HEK293T (cell line): Measurements from ENCODE around the gene SPSB4.

Source experiments
- CTCF ChIA-PET: fragments of 350-600 bp; formaldehyde crosslinking; extraction: SDS; loops from one replicate; lab custom pipeline; 2021; ENCODE audit warnings: antibody characterized with exemption, inconsistent platforms; lab: Yijun Ruan, JAX
- POLR2A ChIA-PET: fragments of 350-600 bp; formaldehyde crosslinking; extraction: SDS; loops from one replicate; lab custom pipeline; 2020; ENCODE audit warnings: antibody characterized with exemption, inconsistent platforms; lab: Yijun Ruan, JAX
- DNase-seq: peaks from one replicate; pipeline ENCODE4 v3.0.0; 2012; ENCODE audit warnings: mixed read lengths; ENCODE audit errors: extremely low spot score
- ARNT ChIP-seq: fragments of 450-650 bp; IDR thresholded peaks from 2 replicates; pipeline ENCODE4 v1.6.1; 2017; ENCODE audit warnings: mild to moderate bottlenecking
- BHLHE40 ChIP-seq: fragments of 450-650 bp; IDR thresholded peaks from 2 replicates; pipeline ENCODE4 v1.6.1; 2016; ENCODE audit warnings: mild to moderate bottlenecking, moderate library complexity, borderline replicate concordance
- CTBP1 ChIP-seq: fragments of 450-650 bp; IDR thresholded peaks from 2 replicates; pipeline ENCODE4 v1.6.1; 2016; ENCODE audit warnings: borderline replicate concordance
- ELF4 ChIP-seq: fragments of 450-650 bp; IDR thresholded peaks from 2 replicates; pipeline ENCODE4 v1.6.1; 2017; ENCODE audit warnings: antibody characterized with exemption
- FOXA1 ChIP-seq: fragments of 450-650 bp; IDR thresholded peaks from 2 replicates; pipeline ENCODE4 v1.6.1; 2016; ENCODE audit warnings: mild to moderate bottlenecking
- FOXK2 ChIP-seq: fragments of 450-650 bp; IDR thresholded peaks from 2 replicates; pipeline ENCODE4 v1.6.1; 2016; ENCODE audit warnings: mild to moderate bottlenecking
- FOXM1 ChIP-seq: fragments of 450-650 bp; IDR thresholded peaks from 2 replicates; pipeline ENCODE4 v1.6.1; 2017; ENCODE audit warnings: mild to moderate bottlenecking, borderline replicate concordance
- HDGF ChIP-seq: fragments of 450-650 bp; IDR thresholded peaks from 2 replicates; pipeline ENCODE4 v1.6.1; 2017; ENCODE audit warnings: antibody characterized with exemption, borderline replicate concordance
- L3MBTL2 ChIP-seq: fragments of 450-650 bp; conservative IDR thresholded peaks from 2 replicates; pipeline ENCODE4 v1.6.1; 2016; ENCODE audit warnings: mild to moderate bottlenecking
- LEF1 ChIP-seq: fragments of 450-650 bp; IDR thresholded peaks from 2 replicates; pipeline ENCODE4 v1.6.1; 2017; ENCODE audit warnings: mild to moderate bottlenecking, borderline replicate concordance
- NFRKB ChIP-seq: fragments of 450-650 bp; IDR thresholded peaks from 2 replicates; pipeline ENCODE4 v1.6.1; 2016; ENCODE audit warnings: mild to moderate bottlenecking, moderate library complexity
- PKNOX1 ChIP-seq: fragments of 450-650 bp; IDR thresholded peaks from 2 replicates; pipeline ENCODE4 v1.6.1; 2016
- SP1 ChIP-seq: fragments of 450-650 bp; IDR thresholded peaks from 2 replicates; pipeline ENCODE4 v1.6.1; 2017
- SUZ12 ChIP-seq: fragments of 450-650 bp; IDR thresholded peaks from 2 replicates; pipeline ENCODE4 v1.6.1; 2016; ENCODE audit warnings: mild to moderate bottlenecking
- TARDBP ChIP-seq: fragments of 450-650 bp; IDR thresholded peaks from 2 replicates; pipeline ENCODE4 v1.6.1; 2016
- ZNF384 ChIP-seq: fragments of 450-650 bp; IDR thresholded peaks from 2 replicates; pipeline ENCODE4 v1.6.1; 2016

SPSB4 gene

DNA sequence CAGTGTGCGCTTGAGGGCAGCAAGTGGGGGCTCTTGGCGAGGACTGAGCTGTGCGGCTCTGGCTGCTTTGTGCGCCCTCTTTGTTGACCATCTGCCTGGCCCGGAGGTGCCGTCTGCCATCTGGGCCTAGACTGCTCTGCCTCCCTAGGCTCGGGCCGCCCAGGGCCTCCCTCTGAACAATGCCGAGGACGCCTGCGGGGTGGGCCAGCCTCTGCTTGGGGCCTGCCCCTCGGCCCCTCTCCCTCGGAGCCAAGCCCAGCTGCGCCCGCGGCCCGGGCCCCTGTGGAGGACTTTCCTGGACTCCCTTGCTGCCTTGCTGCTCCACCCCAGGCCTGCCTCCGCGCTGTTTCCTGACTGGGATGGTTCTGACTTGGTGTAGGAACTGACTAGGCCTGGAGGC lies 31.9 kb upstream of the SPSB4 start:
- CTCF ChIA-PET, result no interaction called here
- DNase-seq, result no peak
- TF ChIP-seq ARNT, result no peak
- TF ChIP-seq PKNOX1, result no peak
- POLR2A ChIA-PET, result no interaction called here

- ChIA-PET POLR2A (no interaction called here), CTCF (no interaction called here)
- DNase-seq, result no peak
- no peak for TF ChIP-seq ZNF384
- no peak for TF ChIP-seq L3MBTL2
- TF ChIP-seq LEF1, result no peak
- no peak for TF ChIP-seq CTBP1
- TF ChIP-seq BHLHE40, result no peak
- no peak for TF ChIP-seq FOXM1
- no peak for TF ChIP-seq HDGF
- no peak for TF ChIP-seq ARNT
- no peak for TF ChIP-seq NFRKB
- TF ChIP-seq FOXK2, result no peak
- no peak for TF ChIP-seq SP1
- TF ChIP-seq ELF4, result no peak
- TF ChIP-seq TARDBP, result no peak
- no peak for TF ChIP-seq PKNOX1
- TF ChIP-seq SUZ12, result no peak
- TF ChIP-seq FOXA1, result no peak
Measured at GRCh38 chr3:141020143-141020830, 30.9 kb upstream of the SPSB4 start.

DNA sequence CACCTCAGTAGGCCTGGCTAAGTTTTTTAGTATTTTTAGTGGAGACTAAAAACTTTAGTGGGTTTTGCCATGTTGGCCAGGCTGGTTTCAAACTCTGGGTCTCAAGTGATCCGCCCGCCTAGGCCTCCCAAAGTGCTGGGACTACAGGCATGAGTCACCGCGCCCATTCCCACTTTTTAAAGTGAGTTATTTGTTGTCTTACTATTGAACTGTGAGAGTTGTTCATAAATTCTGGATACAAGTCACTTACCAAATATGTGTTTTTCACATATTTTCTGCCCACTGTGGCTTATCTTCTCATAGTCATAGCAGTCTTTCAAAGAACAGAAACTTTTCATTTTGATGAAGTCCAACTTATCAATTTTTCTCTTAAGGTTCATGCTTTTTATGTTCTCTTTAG lies 29.9 kb upstream of the SPSB4 start:
- DNase-seq, result no peak
- ChIA-PET POLR2A (no interaction called here), CTCF (no interaction called here)
- TF ChIP-seq ARNT, result no peak
- TF ChIP-seq FOXM1, result no peak

DNA sequence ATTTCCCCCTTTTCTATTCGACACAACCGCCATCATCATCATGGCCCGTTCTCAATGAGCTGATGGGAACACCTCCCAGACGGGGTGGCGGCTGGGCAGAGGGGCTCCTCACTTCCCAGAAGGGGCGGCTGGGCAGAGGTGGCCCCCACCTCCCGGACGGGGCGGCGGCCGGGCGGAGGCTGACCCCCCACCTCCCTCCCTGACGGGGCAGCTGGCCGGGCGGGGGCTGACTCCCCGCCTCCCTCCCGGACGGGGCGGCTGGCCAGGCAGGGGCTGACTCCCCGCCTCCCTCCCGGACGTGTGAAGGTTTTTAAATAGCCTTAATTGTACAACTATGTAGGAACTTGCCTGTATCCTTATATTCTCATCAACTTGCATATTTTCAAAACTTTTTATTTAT lies 20.9 kb upstream of the SPSB4 start:
- no peak for DNase-seq
- ChIA-PET CTCF (no interaction called here), POLR2A (no interaction called here)
- TF ChIP-seq ZNF384 (no peak), ELF4 (no peak), L3MBTL2 (no peak), HDGF (no peak), PKNOX1 (no peak), ARNT (no peak), LEF1 (no peak), FOXA1 (no peak), TARDBP (no peak), NFRKB (no peak), BHLHE40 (no peak), SUZ12 (no peak), FOXK2 (no peak), CTBP1 (no peak), SP1 (no peak), FOXM1 (no peak)

GRCh38 chr3:141039589-141039988 lies 11.6 kb upstream of the SPSB4 start:
- CTCF ChIA-PET, result interaction anchor here (0.6 kb wide), 1 partner anchor 9 kb away, joined by 3 read pairs; no protein-coding TSS in a partner anchor
- no peak for DNase-seq
- POLR2A ChIA-PET, result no interaction called here
- TF ChIP-seq TARDBP (no peak), ARNT (no peak), FOXK2 (no peak), L3MBTL2 (no peak), ELF4 (no peak), PKNOX1 (no peak), CTBP1 (no peak), FOXA1 (no peak), HDGF (no peak), NFRKB (no peak), ZNF384 (no peak), BHLHE40 (no peak), LEF1 (no peak), SUZ12 (no peak), FOXM1 (no peak), SP1 (no peak)

DNA sequence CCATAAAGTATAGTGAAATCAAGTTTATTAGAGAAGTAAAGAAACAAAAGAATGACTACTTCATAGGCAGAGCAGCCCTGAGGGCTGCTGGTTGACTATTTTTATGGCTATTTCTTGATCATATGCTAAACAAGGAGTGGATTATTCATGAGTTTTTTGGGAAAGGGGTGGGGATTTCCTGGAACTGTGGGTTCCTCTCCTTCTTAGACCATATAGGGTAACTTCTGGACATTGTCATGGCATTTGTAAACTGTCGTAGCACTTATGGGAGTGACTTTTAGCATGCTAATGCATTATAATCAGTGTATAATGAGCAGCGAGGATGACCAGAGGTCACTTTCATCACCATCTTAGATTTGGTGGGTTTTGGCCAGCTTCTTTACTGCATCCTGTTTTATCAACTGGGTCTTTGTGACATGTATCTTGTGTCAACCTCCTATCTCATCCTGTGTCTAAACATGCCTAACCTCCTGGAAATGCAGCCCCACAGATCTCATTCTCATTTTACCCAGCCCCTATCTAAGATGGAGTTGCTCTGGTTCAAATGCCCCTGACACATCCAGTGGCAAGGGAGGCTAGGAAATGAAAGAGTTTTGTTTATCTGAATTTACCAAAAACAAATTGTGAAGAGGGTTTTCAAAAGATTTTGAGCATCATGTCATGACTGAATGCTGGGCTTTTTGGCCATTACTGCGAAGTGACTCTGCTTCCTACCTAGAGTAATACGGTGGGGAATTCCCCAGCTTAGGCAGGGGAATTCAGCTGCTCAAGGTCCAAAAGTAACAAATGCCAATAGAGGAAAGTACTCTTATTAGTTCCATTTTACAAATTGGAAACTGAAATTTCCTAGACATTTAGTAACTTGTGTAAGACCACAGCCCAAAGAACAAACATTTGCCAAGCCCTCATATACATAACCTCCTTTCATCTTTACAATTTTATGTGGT lies 6.2 kb upstream of the SPSB4 start:
- ChIA-PET POLR2A (no interaction called here), CTCF (no interaction called here)
- no peak for DNase-seq
- no peak for TF ChIP-seq BHLHE40
- no peak for TF ChIP-seq FOXA1
- no peak for TF ChIP-seq ZNF384
- no peak for TF ChIP-seq FOXM1
- no peak for TF ChIP-seq L3MBTL2
- TF ChIP-seq LEF1, result no peak
- TF ChIP-seq FOXK2, result no peak
- TF ChIP-seq ARNT, result no peak
- TF ChIP-seq PKNOX1, result no peak
- no peak for TF ChIP-seq SUZ12
- no peak for TF ChIP-seq NFRKB
- no peak for TF ChIP-seq ELF4
- TF ChIP-seq HDGF, result no peak
- TF ChIP-seq CTBP1, result no peak
- no peak for TF ChIP-seq SP1
